Measurements from ENCODE around the gene PRDM10. TPM values are rescaled to one million over a fixed set of nuclear protein-coding genes. Genes with fewer than 3 reads are reported as not detected.

Gene PRDM10
- total RNA-seq, 1 experiment from 2014 or later: 7.7 TPM

- Histone ChIP-seq H3K4ac (ENCODE audit: low read depth, low read length) (no peak overlapping the region), H4K5ac (ENCODE audit: insufficient read length, low read depth, low read length) (no peak overlapping the region), H2BK20ac (ENCODE audit: low read depth, low read length, poor library complexity, severe bottlenecking) (no peak overlapping the region), H3K27ac (ENCODE audit: insufficient read length, low read depth, low read length) (no peak overlapping the region), H3K23me2 (ENCODE audit: insufficient read length, low read depth, low read length, poor library complexity, severe bottlenecking) (no peaks in the 10 kb centered on the region), H4K91ac (ENCODE audit: insufficient read length, low read depth, low read length) (no peak overlapping the region), H3K79me1 (ENCODE audit: insufficient read depth, low read depth, low read length, poor library complexity, severe bottlenecking) (no peaks in the 10 kb centered on the region), H4K20me1 (ENCODE audit: control insufficient read depth, insufficient read depth, insufficient read length) (no peaks in the 10 kb centered on the region), H3K79me2 (ENCODE audit: insufficient read depth, low read length) (no peaks in the 10 kb centered on the region), H3K9ac (ENCODE audit: extremely low read depth, insufficient read length, low read length) (no peak overlapping the region), H3K56ac (ENCODE audit: insufficient read length, low read depth, low read length) (no peak overlapping the region), H4K8ac (replicated peaks; ENCODE audit: insufficient read length, low read depth, low read length) (no peak overlapping the region), H3T11ph (ENCODE audit: low read length) (no peak overlapping the region), H2BK5ac (ENCODE audit: insufficient read length, low read length) (no peak overlapping the region), H3K4me2 (ENCODE audit: insufficient read depth, insufficient read length, low read length) (no peak overlapping the region), H2BK15ac (ENCODE audit: low read depth, low read length) (no peak overlapping the region), H2BK12ac (ENCODE audit: insufficient read length, low read depth, low read length) (no peak overlapping the region), H3K27me3 (ENCODE audit: insufficient read depth, low read length) (no peaks in the 10 kb centered on the region), H2BK120ac (ENCODE audit: low read depth, low read length, poor library complexity, severe bottlenecking) (no peak overlapping the region), H3K14ac (ENCODE audit: insufficient read depth, low read length) (no peak overlapping the region), H3K9me3 (ENCODE audit: control insufficient read depth, low read depth, low read length) (no peaks in the 10 kb centered on the region), H3K18ac (ENCODE audit: insufficient read length, low read depth, low read length) (no peak overlapping the region), H3K23ac (ENCODE audit: insufficient read length, low read depth, low read length) (no peak overlapping the region), H2AK5ac (ENCODE audit: insufficient read length, low read length) (no peak overlapping the region), H3K4me1 (ENCODE audit: insufficient read depth, low read length) (peaks cover 7% of the 10 kb centered on the region), H2AFZ (ENCODE audit: low read length) (no peak overlapping the region)
- H3K36me3 Mint-ChIP-seq (ENCODE audit: insufficient read depth in 1 of 3, low read depth in 3 of 3): peaks cover 16 to 33% (median 24%) of the 10 kb centered on the region in 3 experiments
- no peak for DNase-seq
- H3K27me3 Mint-ChIP-seq (ENCODE audit: low read depth): no peaks in the 10 kb centered on the region
- H3K4me1 Mint-ChIP-seq: peaks cover 19 to 28% of the 10 kb centered on the region in 2 experiments
- TF ChIP-seq CTCF (conservative IDR thresholded peaks at IDR 0.05): no peak
- H3K9me3 Mint-ChIP-seq: no peaks in the 10 kb centered on the region
- no peak overlapping the region for H3K27ac Mint-ChIP-seq
- no peak overlapping the region for H3K4me3 Mint-ChIP-seq
- WGBS (ENCODE audit: extremely low coverage, insufficient read length, low lambda C conversion rate): no CpG with 5 or more reads among the region's 1 CpG
These were observed 69.4 kb downstream of the PRDM10 start for GRCh38 chr11:129933262-129933661.

All from H9 (cell line).